Measurements from ENCODE around the gene LCN1.

Gene LCN1

GRCh38 chr9:135568026-135568425 lies 46.8 kb downstream of the LCN1 start:
- no peak for DNase-seq (ENCODE audit: low spot score)

- no peak for DNase-seq (ENCODE audit: low spot score)
Observed at GRCh38 chr9:135570456-135570855, 49.2 kb downstream of the LCN1 start.

- no peak for DNase-seq (ENCODE audit: low spot score)
Observed at GRCh38 chr9:135572233-135572632, 51.0 kb downstream of the LCN1 start.

- DNase-seq (ENCODE audit: low spot score), result no peak
Observed at GRCh38 chr9:135573124-135573523, 51.9 kb downstream of the LCN1 start.

GRCh38 chr9:135574331-135574730 lies 53.1 kb downstream of the LCN1 start:
- no peak for DNase-seq (ENCODE audit: low spot score)

GRCh38 chr9:135574943-135575342 lies 53.7 kb downstream of the LCN1 start:
- no peak for DNase-seq (ENCODE audit: low spot score)

All from hematopoietic multipotent progenitor cell treated with erythropoietin and hydrocortisone succinate and interleukin-3 and kit ligand, for 17 days (in vitro differentiated cells).